C4-2B (cell line): ENCODE data around the gene NPIPA8.
"Not testable (repeated sequence)": the region's sequence is repeated elsewhere in the genome, so short reads cannot be mapped to it uniquely, and the experiment has no call there.

Experiments
- H3K27ac ChIP-seq: fragments of 450-650 bp; 2 replicates; pipeline ENCODE4 v1.5.1; 2017

Gene NPIPA8

DNA sequence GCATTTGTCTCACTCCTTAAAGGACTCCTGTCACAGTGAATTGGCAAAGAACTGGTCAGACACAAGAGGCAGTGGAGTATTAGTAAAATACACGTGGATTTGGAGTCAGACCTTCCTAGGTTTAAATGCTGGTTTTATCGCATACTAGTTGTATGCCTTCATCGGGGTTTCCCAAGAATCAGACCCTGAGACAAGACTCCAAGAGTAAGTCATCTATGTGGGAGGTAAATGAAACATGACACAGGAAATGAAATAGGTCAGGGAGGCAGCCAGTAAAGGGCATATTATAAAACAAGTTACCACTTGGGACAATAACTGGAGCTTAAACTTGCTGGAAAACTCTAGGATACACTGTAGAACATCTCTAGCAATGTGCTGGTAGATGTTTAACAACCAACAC is 59.8 kb downstream of the NPIPA8 start:
- H3K27ac ChIP-seq = not testable (repeated sequence)

- not testable (repeated sequence) for H3K27ac ChIP-seq
Measured at GRCh38 chr16:18270171-18270570, 66.4 kb downstream of the NPIPA8 start.
